GM23338 (cell line): ENCODE results near the gene UBE3C.

Experiments
- CREB1 ChIP-seq: fragments of 250-450 bp; sonication (Bioruptor Pico); IDR thresholded peaks from 2 replicates; pipeline ENCODE4 v1.5.0; 2020; ENCODE audit warnings: low read depth, mild to moderate bottlenecking, moderate library complexity
- ETS1 ChIP-seq: IDR thresholded peaks from 2 replicates; pipeline ENCODE4 v1.6.1; 2016; ENCODE audit warnings: antibody characterized with exemption
- EZH2 ChIP-seq: fragments of 200-600 bp; sonication (generic); IDR thresholded peaks from one replicate; pipeline ENCODE4 v1.8.0; 2017; ENCODE audit warnings: antibody characterized with exemption, mild to moderate bottlenecking, low read depth; ENCODE audit not compliant: unreplicated experiment
- EZH2phosphoT487 ChIP-seq: fragments of 200-600 bp; sonication (generic); IDR thresholded peaks from one replicate; pipeline ENCODE4 v1.8.1; 2018; ENCODE audit warnings: antibody characterized with exemption; ENCODE audit not compliant: unreplicated experiment
- POLR2AphosphoS5 ChIP-seq: IDR thresholded peaks from 2 replicates; pipeline ENCODE4 v1.6.1; 2016; ENCODE audit warnings: antibody characterized with exemption, low read depth
- REST ChIP-seq: IDR thresholded peaks from one replicate; pipeline ENCODE4 v1.6.1; 2018; ENCODE audit warnings: antibody characterized with exemption; ENCODE audit not compliant: unreplicated experiment
- STAT1 ChIP-seq: IDR thresholded peaks from one replicate; pipeline ENCODE4 v1.6.1; 2016; ENCODE audit warnings: antibody characterized with exemption; ENCODE audit not compliant: unreplicated experiment
- ZNF114 ChIP-seq: fragments of 250-450 bp; sonication (Bioruptor Pico); IDR thresholded peaks from 2 replicates; pipeline ENCODE4 v1.5.0; 2020; ENCODE audit warnings: mild to moderate bottlenecking, moderate library complexity
- TF ChIP-seq, protein P1 (sequence below), 2 experiments: fragments of 200-600 bp in 1 of 2; sonication (generic) in 1 of 2; conservative IDR thresholded peaks; 2 replicates each; pipeline versions ENCODE4 v1.5.1 to v1.6.1; 2016 to 2017; ENCODE audit warnings: antibody characterized with exemption in 2 of 2, low read depth in 2 of 2, mild to moderate bottlenecking in 2 of 2, moderate library complexity in 1 of 2

- TF ChIP-seq, protein P1, sequence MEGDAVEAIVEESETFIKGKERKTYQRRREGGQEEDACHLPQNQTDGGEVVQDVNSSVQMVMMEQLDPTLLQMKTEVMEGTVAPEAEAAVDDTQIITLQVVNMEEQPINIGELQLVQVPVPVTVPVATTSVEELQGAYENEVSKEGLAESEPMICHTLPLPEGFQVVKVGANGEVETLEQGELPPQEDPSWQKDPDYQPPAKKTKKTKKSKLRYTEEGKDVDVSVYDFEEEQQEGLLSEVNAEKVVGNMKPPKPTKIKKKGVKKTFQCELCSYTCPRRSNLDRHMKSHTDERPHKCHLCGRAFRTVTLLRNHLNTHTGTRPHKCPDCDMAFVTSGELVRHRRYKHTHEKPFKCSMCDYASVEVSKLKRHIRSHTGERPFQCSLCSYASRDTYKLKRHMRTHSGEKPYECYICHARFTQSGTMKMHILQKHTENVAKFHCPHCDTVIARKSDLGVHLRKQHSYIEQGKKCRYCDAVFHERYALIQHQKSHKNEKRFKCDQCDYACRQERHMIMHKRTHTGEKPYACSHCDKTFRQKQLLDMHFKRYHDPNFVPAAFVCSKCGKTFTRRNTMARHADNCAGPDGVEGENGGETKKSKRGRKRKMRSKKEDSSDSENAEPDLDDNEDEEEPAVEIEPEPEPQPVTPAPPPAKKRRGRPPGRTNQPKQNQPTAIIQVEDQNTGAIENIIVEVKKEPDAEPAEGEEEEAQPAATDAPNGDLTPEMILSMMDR (conservative IDR thresholded peaks at IDR 0.05; ENCODE audit: low read depth in 2 of 2): no peak
- TF ChIP-seq EZH2: no peak
- TF ChIP-seq POLR2AphosphoS5: no peak
- no peak for TF ChIP-seq CREB1 (CRISPR knock-in tag)
- TF ChIP-seq ETS1: no peak
- no peak for TF ChIP-seq REST
- TF ChIP-seq EZH2phosphoT487: no peak
- TF ChIP-seq STAT1: no peak
- TF ChIP-seq ZNF114 (CRISPR knock-in tag): no peak
Observed at GRCh38 chr7:157121184-157121715, 17.5 kb upstream of the UBE3C start.
